WTC11 (cell line): ENCODE measurements around the gene SIGLEC1. TPM values are rescaled to one million over a fixed set of nuclear protein-coding genes. Genes with fewer than 3 reads are reported as not detected.
A peak's percentile ranks its signal among the peaks of the same experiment; 100 is the strongest.

Source experiments
- ATAC-seq: fragments of 200-7000 bp; cut with Tn5 transposase; 2 replicates; pipeline ENCODE4 v1.10.0; 2021; ENCODE audit warnings: mild to moderate bottlenecking, moderate library complexity
- CTCF ChIA-PET: fragments of 300-600 bp; sonication (Branson Sonifier 250); formaldehyde crosslinking; loops from one replicate; lab custom pipeline; 2021; ENCODE audit warnings: antibody characterized with exemption; lab: Charles Lee
- POLR2A ChIA-PET: fragments of 350-600 bp; sonication (Branson Sonifier 250); formaldehyde crosslinking; loops from one replicate; lab custom pipeline; 2021; ENCODE audit warnings: antibody characterized with exemption; lab: Charles Lee
- DNase-seq: peaks from one replicate; pipeline ENCODE4 v3.0.0; 2021; ENCODE audit warnings: low spot score
- H3K27ac Mint-ChIP-seq: 2 replicates; pipeline ENCODE4 v1.8.0; 2021; ENCODE audit warnings: mixed read lengths
- H3K27me3 Mint-ChIP-seq: 2 replicates; pipeline ENCODE4 v1.8.0; 2021; ENCODE audit warnings: low read depth, mild to moderate bottlenecking, moderate library complexity, mixed read lengths
- H3K36me3 Mint-ChIP-seq: 2 replicates; pipeline ENCODE4 v1.8.0; 2021; ENCODE audit warnings: mixed read lengths
- H3K4me1 Mint-ChIP-seq: 2 replicates; pipeline ENCODE4 v1.8.0; 2022; ENCODE audit warnings: mixed read lengths
- H3K4me3 Mint-ChIP-seq: 2 replicates; pipeline ENCODE4 v1.8.0; 2021; ENCODE audit warnings: mild to moderate bottlenecking, moderate library complexity, mixed read lengths
- H3K9me3 Mint-ChIP-seq: 2 replicates; pipeline ENCODE4 v1.8.0; 2021; ENCODE audit warnings: mixed read lengths
- ATF1 ChIP-seq: sonication (generic); formaldehyde crosslinking; IDR thresholded peaks from 2 replicates; pipeline ENCODE4 v1.8.1; 2023; ENCODE audit warnings: mild to moderate bottlenecking, moderate library complexity, missing genetic modification reagents
- CBFB ChIP-seq: sonication (generic); formaldehyde crosslinking; IDR thresholded peaks from 2 replicates; pipeline ENCODE4 v1.8.1; 2022; ENCODE audit warnings: mild to moderate bottlenecking, low read depth, missing genetic modification reagents
- CREM ChIP-seq: sonication (generic); formaldehyde crosslinking; IDR thresholded peaks from 2 replicates; pipeline ENCODE4 v1.8.1; 2022; ENCODE audit warnings: mild to moderate bottlenecking, missing genetic modification reagents, moderate library complexity
- ERG ChIP-seq: fragments of 250-450 bp; sonication (Bioruptor Pico); IDR thresholded peaks from 2 replicates; pipeline ENCODE4 v1.8.0; 2021; ENCODE audit warnings: mild to moderate bottlenecking
- FOXK1 ChIP-seq: sonication (generic); formaldehyde crosslinking; IDR thresholded peaks from 2 replicates; pipeline ENCODE4 v1.8.0; 2022; ENCODE audit warnings: mild to moderate bottlenecking, moderate library complexity, missing genetic modification reagents
- FOXP1 ChIP-seq: sonication (generic); formaldehyde crosslinking; IDR thresholded peaks from 2 replicates; pipeline ENCODE4 v1.8.0; 2022; ENCODE audit warnings: missing genetic modification reagents, mild to moderate bottlenecking, moderate library complexity, borderline replicate concordance
- HMGA2 ChIP-seq: fragments of 250-450 bp; sonication (Bioruptor Pico); IDR thresholded peaks from 2 replicates; pipeline ENCODE4 v1.4.0; 2021; ENCODE audit warnings: mild to moderate bottlenecking, moderate library complexity
- MLX ChIP-seq: sonication (generic); formaldehyde crosslinking; IDR thresholded peaks from 2 replicates; pipeline ENCODE4 v1.8.1; 2023; ENCODE audit warnings: mild to moderate bottlenecking, missing genetic modification reagents, moderate library complexity
- MXD4 ChIP-seq: fragments of 250-450 bp; sonication (Bioruptor Pico); IDR thresholded peaks from 2 replicates; pipeline ENCODE4 v1.8.0; 2021; ENCODE audit warnings: mild to moderate bottlenecking, moderate library complexity, borderline replicate concordance
- MYBL2 ChIP-seq: sonication (generic); formaldehyde crosslinking; IDR thresholded peaks from 2 replicates; pipeline ENCODE4 v1.8.1; 2023; ENCODE audit warnings: mild to moderate bottlenecking, moderate library complexity, missing genetic modification reagents
- NFATC4 ChIP-seq: fragments of 250-450 bp; sonication (Bioruptor Pico); IDR thresholded peaks from 2 replicates; pipeline ENCODE4 v1.9.0; 2021; ENCODE audit warnings: mild to moderate bottlenecking
- NR3C1 ChIP-seq: sonication (generic); formaldehyde crosslinking; conservative IDR thresholded peaks from 2 replicates; pipeline ENCODE4 v1.8.1; 2023; ENCODE audit warnings: low read depth, mild to moderate bottlenecking, missing genetic modification reagents
- RELA ChIP-seq: sonication (generic); formaldehyde crosslinking; IDR thresholded peaks from 2 replicates; pipeline ENCODE4 v1.8.1; 2022; ENCODE audit warnings: missing genetic modification reagents, mild to moderate bottlenecking, borderline replicate concordance
- RORB ChIP-seq: fragments of 250-450 bp; sonication (Bioruptor Pico); IDR thresholded peaks from 2 replicates; pipeline ENCODE4 v1.9.0; 2021; ENCODE audit warnings: mild to moderate bottlenecking
- STAT6 ChIP-seq: sonication (generic); formaldehyde crosslinking; conservative IDR thresholded peaks from 2 replicates; pipeline ENCODE4 v1.8.1; 2023; ENCODE audit warnings: mild to moderate bottlenecking, low read depth, missing genetic modification reagents, moderate library complexity
- TEAD1 ChIP-seq: sonication (generic); formaldehyde crosslinking; IDR thresholded peaks from 2 replicates; pipeline ENCODE4 v1.8.0; 2022; ENCODE audit warnings: mild to moderate bottlenecking, missing genetic modification reagents
- ZBTB43 ChIP-seq: sonication (generic); formaldehyde crosslinking; IDR thresholded peaks from 2 replicates; pipeline ENCODE4 v1.8.1; 2023; ENCODE audit warnings: mild to moderate bottlenecking, missing genetic modification reagents
- ZMAT4 ChIP-seq: fragments of 250-450 bp; sonication (Bioruptor Pico); IDR thresholded peaks from 2 replicates; pipeline ENCODE4 v1.9.0; 2021; ENCODE audit warnings: mild to moderate bottlenecking
- ZNF121 ChIP-seq: sonication (generic); formaldehyde crosslinking; IDR thresholded peaks from 2 replicates; pipeline ENCODE4 v1.8.0; 2023; ENCODE audit warnings: missing genetic modification reagents
- ZNF317 ChIP-seq: sonication (generic); formaldehyde crosslinking; IDR thresholded peaks from 2 replicates; pipeline ENCODE4 v1.8.1; 2023; ENCODE audit warnings: low read depth, mild to moderate bottlenecking, moderate library complexity, missing genetic modification reagents, borderline replicate concordance
- ZNF423 ChIP-seq: fragments of 250-450 bp; sonication (Bioruptor Pico); IDR thresholded peaks from 2 replicates; pipeline ENCODE4 v2.1.2; 2022; ENCODE audit warnings: mild to moderate bottlenecking, moderate library complexity
- ZNF425 ChIP-seq: fragments of 250-450 bp; sonication (Bioruptor Pico); conservative IDR thresholded peaks from 2 replicates; pipeline ENCODE4 v1.9.0; 2021; ENCODE audit warnings: mild to moderate bottlenecking
- total RNA-seq: library from RNA; stranded (reverse); gene quantifications from 3 replicates; pipeline ENCODE4 v1.2.3, GENCODE V29; 2021

The SIGLEC1 gene
- total RNA-seq, 1 experiment from 2014 or later = 0.04 TPM

- H3K27ac Mint-ChIP-seq = no peak overlapping the region
- H3K4me1 Mint-ChIP-seq = peaks cover 6% of the 10 kb centered on the region
- H3K9me3 Mint-ChIP-seq = no peaks in the 10 kb centered on the region
- CTCF ChIA-PET = interaction anchor here (0.7 to 8.7 kb wide), 23 partner anchors 8 to 188 kb away, joined by 3 to 195 read pairs (median 14); partner anchors contain the start of genes ADISSP, AP5S1, HSPA12B and SIGLEC1
- POLR2A ChIA-PET = no interaction called here
- TF ChIP-seq HMGA2 (CRISPR knock-in tag) = no peak
- no peak for TF ChIP-seq ATF1 (CRISPR knock-in tag)
- no peak for TF ChIP-seq FOXK1
- TF ChIP-seq ZNF317 (CRISPR knock-in tag) = no peak
- no peak for TF ChIP-seq NR3C1 (CRISPR knock-in tag)
- TF ChIP-seq ZNF121 = no peak
- no peak for TF ChIP-seq MYBL2
- no peak for TF ChIP-seq FOXP1 (CRISPR knock-in tag)
- no peak for TF ChIP-seq RORB
- no peak for TF ChIP-seq RELA (CRISPR knock-in tag)
- no peak for TF ChIP-seq ZBTB43 (CRISPR knock-in tag)
- no peak for TF ChIP-seq ZMAT4 (CRISPR knock-in tag)
- no peak for TF ChIP-seq CREM (CRISPR knock-in tag)
- TF ChIP-seq ERG (CRISPR knock-in tag) = no peak
- TF ChIP-seq MLX = no peak
- no peak for TF ChIP-seq CBFB (CRISPR knock-in tag)
- no peak for TF ChIP-seq STAT6 (CRISPR knock-in tag)
- TF ChIP-seq NFATC4 = no peak
- DNase-seq (no peak), ATAC-seq (no peak)
- peaks cover 5% of the 10 kb centered on the region; the same call in 1 of the 2 replicates for H3K36me3 Mint-ChIP-seq
- H3K27me3 Mint-ChIP-seq = peaks cover 43% of the 10 kb centered on the region
- peak overlapping the region; percentile 31; the same call in 1 of the 2 replicates for H3K4me3 Mint-ChIP-seq
Observed at GRCh38 chr20:3751305-3751674, 38.9 kb upstream of the SIGLEC1 start.

- Mint-ChIP-seq H3K27me3 (peaks cover 51% of the 10 kb centered on the region), H3K9me3 (no peaks in the 10 kb centered on the region), H3K4me3 (peak overlapping the region; percentile 74), H3K27ac (no peak overlapping the region), H3K4me1 (peaks cover 12% of the 10 kb centered on the region), H3K36me3 (peaks cover 5% of the 10 kb centered on the region; the same call in 1 of the 2 replicates)
- CTCF ChIA-PET = interaction anchor here (0.6 to 8.7 kb wide), 47 partner anchors 9 to 325 kb away, joined by 3 to 195 read pairs (median 7); partner anchors contain the start of genes ADAM33, ADISSP, AP5S1 and CENPB
- POLR2A ChIA-PET = interaction anchor here (0.6 to 1.0 kb wide), 3 partner anchors 18 to 69 kb away, joined by 4 to 7 read pairs (median 4); no protein-coding TSS in a partner anchor
- ATAC-seq (peak; percentile 42), DNase-seq (peak; percentile 82)
- no peak for TF ChIP-seq STAT6 (CRISPR knock-in tag)
- 0 out of 2 replicates have a peak, but pooled peaks have one; percentile 20 for TF ChIP-seq ZNF317 (CRISPR knock-in tag)
- TF ChIP-seq MXD4 (CRISPR knock-in tag) = no peak
- peak; percentile 79 for TF ChIP-seq TEAD1 (CRISPR knock-in tag)
- peak; percentile 60 for TF ChIP-seq ZNF423
- no peak for TF ChIP-seq ZNF425 (CRISPR knock-in tag)
Observed at GRCh38 chr20:3749689-3750531, 37.5 kb upstream of the SIGLEC1 start.
